IMR-90 (cell line): ENCODE measurements around the gene CEACAM7. TPM values are rescaled to one million over a fixed set of nuclear protein-coding genes. Genes with fewer than 3 reads are reported as not detected.

Experiments
- ATAC-seq: fragments of 200-7000 bp; cut with Tn5 transposase; 2 replicates; pipeline ENCODE4 v1.9.1; 2020; ENCODE audit warnings: low read depth, mild to moderate bottlenecking, moderate library complexity
- BruUV-seq: library from RNA; stranded (reverse); fragments of 400-500 nt; replicated peaks from 2 replicates; lab custom pipeline; 2021; lab: Mats Ljungman, UMichigan
- CTCF ChIA-PET: fragments of 300-600 bp; formaldehyde crosslinking; extraction: SDS; loops from one replicate; lab custom pipeline; 2021; ENCODE audit warnings: antibody characterized with exemption; lab: Yijun Ruan, JAX
- POLR2A ChIA-PET: fragments of 300-600 bp; sonication (Branson Sonifier 250); formaldehyde crosslinking; loops from one replicate; lab custom pipeline; 2022; ENCODE audit warnings: antibody characterized with exemption; ENCODE audit not compliant: unreplicated experiment; lab: Charles Lee
- DNase-seq: peaks from one replicate; pipeline ENCODE4 v3.0.0; 2013
- H2AFZ ChIP-seq: replicated peaks from 2 replicates; pipeline ENCODE3; 2013; ENCODE audit warnings: low read length, mild to moderate bottlenecking; ENCODE audit not compliant: poor library complexity
- H2AK5ac ChIP-seq: 2 replicates; pipeline ENCODE4 v1.6.1; 2013; ENCODE audit warnings: low read depth, low read length, inconsistent platforms
- H2AK9ac ChIP-seq: replicated peaks from 2 replicates; pipeline ENCODE3; 2013; ENCODE audit warnings: mild to moderate bottlenecking, low read depth, low read length, moderate library complexity; ENCODE audit not compliant: poor library complexity
- H2BK120ac ChIP-seq: 2 replicates; pipeline ENCODE4 v1.6.1; 2013; ENCODE audit warnings: low read depth, low read length, inconsistent platforms
- H2BK15ac ChIP-seq: 3 replicates; pipeline ENCODE4 v1.6.1; 2013; ENCODE audit warnings: low read depth, low read length, inconsistent platforms
- H2BK20ac ChIP-seq: 2 replicates; pipeline ENCODE4 v1.6.1; 2013; ENCODE audit warnings: low read depth, mild to moderate bottlenecking, inconsistent platforms, low read length, moderate library complexity
- H2BK5ac ChIP-seq: 2 replicates; pipeline ENCODE4 v1.6.1; 2013; ENCODE audit warnings: mild to moderate bottlenecking, low read depth, low read length, inconsistent platforms; ENCODE audit not compliant: poor library complexity, severe bottlenecking
- H3K14ac ChIP-seq: replicated peaks from 2 replicates; pipeline ENCODE4 v1.6.1; 2013; ENCODE audit warnings: low read depth, low read length, inconsistent platforms
- H3K18ac ChIP-seq: 2 replicates; pipeline ENCODE4 v1.6.1; 2013; ENCODE audit warnings: low read depth, low read length, control low read depth
- H3K23ac ChIP-seq: 2 replicates; pipeline ENCODE4 v1.6.1; 2013; ENCODE audit warnings: low read depth, low read length, inconsistent platforms
- H3K27ac ChIP-seq: 2 replicates; pipeline ENCODE4 v1.5.1; 2013; ENCODE audit warnings: mild to moderate bottlenecking, control low read depth, low read length; ENCODE audit not compliant: insufficient read depth
- H3K27me3 ChIP-seq: 2 replicates; pipeline ENCODE4 v1.6.1; 2013; ENCODE audit warnings: low read length; ENCODE audit not compliant: control insufficient read depth, insufficient read depth
- H3K36me3 ChIP-seq: 2 replicates; pipeline ENCODE4 v1.6.1; 2013; ENCODE audit warnings: low read length, mixed read lengths; ENCODE audit not compliant: control insufficient read depth, insufficient read depth
- H3K4ac ChIP-seq: 2 replicates; pipeline ENCODE4 v1.6.1; 2013; ENCODE audit warnings: low read depth, low read length, inconsistent platforms
- H3K4me1 ChIP-seq: 2 replicates; pipeline ENCODE4 v1.6.1; 2013; ENCODE audit warnings: low read length, mixed read lengths; ENCODE audit not compliant: control insufficient read depth, insufficient read depth
- H3K4me2 ChIP-seq: 2 replicates; pipeline ENCODE4 v1.6.1; 2013; ENCODE audit warnings: low read depth, mild to moderate bottlenecking, control low read depth, low read length, moderate library complexity
- H3K4me3 ChIP-seq: 2 replicates; pipeline ENCODE4 v1.5.1; 2013; ENCODE audit warnings: low read depth, mild to moderate bottlenecking, control low read depth, low read length, moderate library complexity; ENCODE audit not compliant: insufficient read depth
- H3K56ac ChIP-seq: 2 replicates; pipeline ENCODE4 v1.6.1; 2013; ENCODE audit warnings: low read length, inconsistent platforms; ENCODE audit not compliant: insufficient read depth; ENCODE audit errors: extremely low read depth
- H3K79me1 ChIP-seq, 2 experiments: 2 replicates each; pipeline ENCODE4 v1.6.1; 2013; ENCODE audit warnings: low read length in 2 of 2, inconsistent platforms in 1 of 2, low read depth in 1 of 2
- H3K9ac ChIP-seq: 2 replicates; pipeline ENCODE4 v1.6.1; 2013; ENCODE audit warnings: low read depth, low read length, control low read depth
- H3K9me1 ChIP-seq: 2 replicates; pipeline ENCODE4 v1.6.1; 2013; ENCODE audit warnings: low read length, inconsistent platforms; ENCODE audit not compliant: insufficient read depth
- H3K9me3 ChIP-seq: 2 replicates; pipeline ENCODE4 v1.6.1; 2013; ENCODE audit warnings: low read length; ENCODE audit not compliant: control insufficient read depth, insufficient read depth
- H4K20me1 ChIP-seq: 2 replicates; pipeline ENCODE4 v1.6.1; 2013; ENCODE audit warnings: low read length, inconsistent platforms; ENCODE audit not compliant: insufficient read depth
- H4K5ac ChIP-seq: 2 replicates; pipeline ENCODE4 v1.6.1; 2013; ENCODE audit warnings: mild to moderate bottlenecking, low read depth, low read length, control low read depth
- H4K8ac ChIP-seq, 2 experiments: 2 replicates each; pipeline ENCODE4 v1.6.1; 2013; ENCODE audit warnings: low read depth in 2 of 2, low read length in 2 of 2, control low read depth in 1 of 2, inconsistent platforms in 1 of 2
- H4K91ac ChIP-seq: 2 replicates; pipeline ENCODE4 v1.6.1; 2013; ENCODE audit warnings: low read depth, low read length, inconsistent platforms; ENCODE audit not compliant: insufficient read depth
- BHLHE40 ChIP-seq: fragments of 150-350 bp; IDR thresholded peaks from 2 replicates; pipeline ENCODE4 v1.6.1; 2016; ENCODE audit warnings: mild to moderate bottlenecking, low read depth, low read length
- CHD1 ChIP-seq: IDR thresholded peaks from 2 replicates; pipeline ENCODE4 v1.6.1; 2012; ENCODE audit warnings: low read depth, low read length, improper control_type of control experiment
- FOS ChIP-seq: fragments of 150-350 bp; IDR thresholded peaks from 2 replicates; pipeline ENCODE4 v1.6.1; 2016; ENCODE audit warnings: low read depth, low read length
- MAFK ChIP-seq: IDR thresholded peaks from 2 replicates; pipeline ENCODE4 v1.6.1; 2012; ENCODE audit warnings: low read depth, low read length, improper control_type of control experiment
- MAZ ChIP-seq: IDR thresholded peaks from 2 replicates; pipeline ENCODE4 v1.6.1; 2012; ENCODE audit warnings: low read depth, mild to moderate bottlenecking, low read length, improper control_type of control experiment, moderate library complexity, borderline replicate concordance
- NFE2L2 ChIP-seq: fragments of 150-350 bp; IDR thresholded peaks from 2 replicates; pipeline ENCODE4 v1.6.1; 2016; ENCODE audit warnings: low read depth, mild to moderate bottlenecking, low read length
- POLR2A ChIP-seq: IDR thresholded peaks from 2 replicates; pipeline ENCODE4 v1.6.1; 2012; ENCODE audit warnings: mild to moderate bottlenecking, low read depth, low read length
- RCOR1 ChIP-seq: IDR thresholded peaks from 2 replicates; pipeline ENCODE4 v1.6.1; 2012; ENCODE audit warnings: mild to moderate bottlenecking, low read length, improper control_type of control experiment; ENCODE audit not compliant: insufficient replicate concordance
- RFX5 ChIP-seq: IDR thresholded peaks from 2 replicates; pipeline ENCODE4 v1.8.0; 2012; ENCODE audit warnings: low read depth, mild to moderate bottlenecking, low read length, moderate library complexity
- SMC3 ChIP-seq: fragments of 150-350 bp; IDR thresholded peaks from 2 replicates; pipeline ENCODE4 v1.6.1; 2016; ENCODE audit warnings: low read depth, mild to moderate bottlenecking, antibody characterized with exemption, low read length, moderate library complexity
- WGBS, 2 experiments: methylation state at CpG; one replicate each; pipeline versions ENCODE4 v1.1.5 to v1.1.7; 2013; ENCODE audit warnings: missing lambda C conversion rate in 2 of 2; ENCODE audit not compliant: insufficient read length in 1 of 2; ENCODE audit errors: extremely low coverage in 2 of 2; 5-methylcytosine and 5-hydroxymethylcytosine counted together
- dilution Hi-C: fragments of 300-500 bp; cut with HindIII; formaldehyde crosslinking; loops from one replicate; pipeline ENCODE4 v1.14.3; 2018; ENCODE audit warnings: low sequenced_read_pairs; ENCODE audit not compliant: unreplicated experiment
- in situ Hi-C: fragments of 300-500 bp; cut with MboI; formaldehyde crosslinking; loops from 3 replicates; pipeline ENCODE4 v1.14.3; 2019; ENCODE audit warnings: low sequenced_read_pairs, inconsistent platforms, mixed read lengths
- intact Hi-C: fragments of 100-400 bp; cut with micrococcal nuclease; formaldehyde crosslinking; loops from 2 replicates; pipeline ENCODE4 v1.10.0; 2022
- polyA plus RNA-seq, 3 experiments: library from polyadenylated mRNA; depleted of rRNA; stranded (reverse); fragments of >200 nt; gene quantifications; 2 replicates each; pipeline ENCODE4 v1.2.3, GENCODE V29; 2012; ENCODE audit warnings: low replicate concordance in 1 of 3
- total RNA-seq: library from RNA; depleted of rRNA; stranded (reverse); fragments of >200 nt; gene quantifications from 2 replicates; pipeline ENCODE4 v1.2.3, GENCODE V29; 2012

Gene CEACAM7
- total and polyA plus RNA-seq, 2 of the 4 experiments (the other 2 are of a cell fraction): not detected

GRCh38 chr19:41637484-41637883 is 50.6 kb downstream of the CEACAM7 start:
- no peaks in the 10 kb centered on the region for H3K9me1 ChIP-seq
- no peak overlapping the region for H3K56ac ChIP-seq
- no peak overlapping the region for H2BK20ac ChIP-seq
- H4K20me1 ChIP-seq: no peaks in the 10 kb centered on the region
- in situ Hi-C loops (no loop called here), dilution Hi-C loops (no loop called here), intact Hi-C loops (no loop called here)
- H3K14ac ChIP-seq: no peak overlapping the region
- no peaks in the 10 kb centered on the region for H3K36me3 ChIP-seq
- TF ChIP-seq MAFK: no peak
- TF ChIP-seq RFX5: no peak
- no peak for TF ChIP-seq FOS
- TF ChIP-seq NFE2L2: no peak
- TF ChIP-seq POLR2A: no peak
- TF ChIP-seq RCOR1: no peak
- TF ChIP-seq MAZ: no peak
- TF ChIP-seq CHD1: no peak
- TF ChIP-seq SMC3: no peak
- no peak for TF ChIP-seq BHLHE40
- WGBS, 2 experiments: no CpG with 5 or more reads among the region's 2 CpGs
- H2BK5ac ChIP-seq: no peak overlapping the region
- CTCF ChIA-PET: no interaction called here
- no peaks in the 10 kb centered on the region for H3K79me1 ChIP-seq
- H4K91ac ChIP-seq: no peak overlapping the region
- H3K18ac ChIP-seq: no peak overlapping the region
- H3K4me1 ChIP-seq: no peaks in the 10 kb centered on the region
- ATAC-seq: no peak
- no peaks in the 10 kb centered on the region for H3K9me3 ChIP-seq
- POLR2A ChIA-PET: no interaction called here
- no peak overlapping the region for H2AK5ac ChIP-seq
- no TSS peak for BruUV-seq
- no peak for DNase-seq
- no peaks in the 10 kb centered on the region for H3K27me3 ChIP-seq
- no peak overlapping the region for H3K9ac ChIP-seq
- no peak overlapping the region for H3K4me3 ChIP-seq
- no peak overlapping the region for H3K27ac ChIP-seq
- H4K8ac ChIP-seq: no peak overlapping the region
- H2AFZ ChIP-seq: no peak overlapping the region
- H2BK15ac ChIP-seq: no peak overlapping the region
- H3K23ac ChIP-seq: no peak overlapping the region
- H4K5ac ChIP-seq: no peak overlapping the region
- H3K4me2 ChIP-seq: no peak overlapping the region
- no peak overlapping the region for H2AK9ac ChIP-seq
- no peak overlapping the region for H3K4ac ChIP-seq
- no peak overlapping the region for H2BK120ac ChIP-seq
